HG03135 (cell line): ENCODE results near the gene RTTN.

Experiments
- ATAC-seq: cut with Tn5 transposase; IDR thresholded peaks from one replicate; pipeline ENCODE4 v1.9.1; 2021; ENCODE audit warnings: mild to moderate bottlenecking, moderate library complexity; ENCODE audit not compliant: unreplicated experiment

RTTN gene

GRCh38 chr18:70030728-70031127, 174.8 kb downstream of the RTTN start:
- ATAC-seq = no peak

GRCh38 chr18:70029163-70029562, 176.3 kb downstream of the RTTN start:
- peak; percentile 63 for ATAC-seq

- ATAC-seq = peak; percentile 79
Measured at GRCh38 chr18:70028734-70029133, 176.8 kb downstream of the RTTN start.

- ATAC-seq = peak; percentile 41
Measured at GRCh38 chr18:70028084-70028483, 177.4 kb downstream of the RTTN start.

GRCh38 chr18:70025580-70025979, 179.9 kb downstream of the RTTN start:
- no peak for ATAC-seq

GRCh38 chr18:70024829-70025228, 180.7 kb downstream of the RTTN start:
- ATAC-seq = no peak

GRCh38 chr18:70024093-70024492, 181.4 kb downstream of the RTTN start:
- no peak for ATAC-seq

- ATAC-seq = no peak
Measured at GRCh38 chr18:70022636-70023035, 182.9 kb downstream of the RTTN start.

GRCh38 chr18:70021498-70021897, 184.0 kb downstream of the RTTN start:
- no peak for ATAC-seq

GRCh38 chr18:70021043-70021442, 184.4 kb downstream of the RTTN start:
- no peak for ATAC-seq

- ATAC-seq = no peak
Measured at GRCh38 chr18:70019991-70020390, 185.5 kb downstream of the RTTN start.

- ATAC-seq = no peak
Measured at GRCh38 chr18:70019136-70019535, 186.4 kb downstream of the RTTN start.

- no peak for ATAC-seq
Measured at GRCh38 chr18:70015127-70015526, 190.4 kb downstream of the RTTN start.

GRCh38 chr18:70005580-70005979, 199.9 kb downstream of the RTTN start:
- no peak for ATAC-seq

- ATAC-seq = no peak
Measured at GRCh38 chr18:70004696-70005095, 200.8 kb downstream of the RTTN start.

- no peak for ATAC-seq
Measured at GRCh38 chr18:69999656-70000055, 205.8 kb downstream of the RTTN start.

GRCh38 chr18:69998523-69998987, 206.9 kb downstream of the RTTN start:
- no peak for ATAC-seq

- no peak for ATAC-seq
Measured at GRCh38 chr18:69996951-69997798, 208.3 kb downstream of the RTTN start.

- no peak for ATAC-seq
Measured at GRCh38 chr18:69996417-69996816, 209.1 kb downstream of the RTTN start.

GRCh38 chr18:69995774-69996173, 209.7 kb downstream of the RTTN start:
- no peak for ATAC-seq

GRCh38 chr18:69992776-69993175, 212.7 kb downstream of the RTTN start:
- no peak for ATAC-seq

GRCh38 chr18:69987870-69988269, 217.6 kb downstream of the RTTN start:
- ATAC-seq = no peak

- ATAC-seq = no peak
Measured at GRCh38 chr18:69985239-69985638, 220.2 kb downstream of the RTTN start.
